OCI-LY7 (cell line): Measurements from ENCODE around the gene SGIP1.

Experiments used
- CTCF ChIP-seq: fragments of 200-600 bp; sonication (generic); conservative IDR thresholded peaks from 2 replicates; pipeline ENCODE4 v1.5.1; 2014; ENCODE audit warnings: mild to moderate bottlenecking, antibody characterized with exemption, low read length, moderate library complexity, mixed read lengths
- EZH2phosphoT487 ChIP-seq: fragments of 200-600 bp; sonication (generic); IDR thresholded peaks from 2 replicates; pipeline ENCODE4 v1.6.1; 2018; ENCODE audit warnings: low read depth, borderline replicate concordance, mild to moderate bottlenecking, mixed run types, antibody characterized with exemption, low read length, moderate library complexity, mixed read lengths

DNA sequence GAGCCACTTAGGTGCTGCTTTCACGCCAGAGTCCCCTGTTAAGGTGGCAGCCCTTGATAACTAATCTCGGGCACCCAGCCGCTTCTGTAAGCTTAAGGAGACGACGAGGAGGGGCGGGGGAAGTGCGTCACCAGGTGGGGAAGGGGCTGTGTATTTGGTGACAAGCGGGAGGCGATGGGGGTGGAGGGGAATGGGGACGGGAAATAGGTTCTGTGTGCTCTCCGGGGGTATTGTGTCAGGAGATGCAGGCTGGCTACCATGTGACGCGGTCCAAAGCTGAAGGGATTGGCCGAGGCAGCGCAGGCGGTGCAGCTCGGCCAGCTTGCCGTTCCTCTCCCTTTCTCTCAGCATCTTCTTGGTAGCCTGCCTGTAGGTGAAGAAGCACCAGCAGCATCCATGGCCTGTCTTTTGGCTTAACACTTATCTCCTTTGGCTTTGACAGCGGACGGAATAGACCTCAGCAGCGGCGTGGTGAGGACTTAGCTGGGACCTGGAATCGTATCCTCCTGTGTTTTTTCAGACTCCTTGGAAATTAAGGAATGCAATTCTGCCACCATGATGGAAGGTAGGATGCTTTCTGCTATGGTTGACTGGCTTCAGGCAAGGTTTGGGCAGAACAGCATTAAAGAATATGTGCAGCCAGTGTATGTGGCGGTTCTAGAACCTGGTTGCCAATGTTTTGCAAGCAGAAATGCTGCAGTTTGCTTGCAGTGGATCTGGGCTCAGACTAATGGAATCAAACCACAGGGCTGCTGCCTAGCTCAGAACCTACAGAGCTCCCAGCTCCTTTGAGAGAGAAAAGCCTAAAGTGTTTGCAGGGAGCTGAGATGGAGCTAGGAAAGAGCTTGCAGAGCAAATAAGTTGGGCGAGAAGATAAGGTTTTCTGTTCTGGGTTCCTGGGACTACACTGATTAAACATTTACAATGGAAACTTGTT is at the start of gene SGIP1:
- TF ChIP-seq CTCF (no peak), EZH2phosphoT487 (no peak)
